HL-60 (cell line): Measurements from ENCODE around the gene STAT1.

Experiments used
- CTCF ChIP-seq: IDR thresholded peaks from one replicate; pipeline ENCODE4 v1.5.1; 2011; ENCODE audit warnings: low read length, control low read depth, inconsistent platforms; ENCODE audit not compliant: insufficient read depth
- POLR2AphosphoS5 ChIP-seq: IDR thresholded peaks from 2 replicates; pipeline ENCODE4 v1.6.1; 2012; ENCODE audit warnings: low read depth
- REST ChIP-seq: IDR thresholded peaks from 2 replicates; pipeline ENCODE4 v1.6.1; 2012; ENCODE audit warnings: low read depth; ENCODE audit not compliant: insufficient replicate concordance

- TF ChIP-seq CTCF, result no peak
- no peak for TF ChIP-seq REST
- TF ChIP-seq POLR2AphosphoS5, result no peak
These were observed 37.5 kb downstream of the STAT1 start for GRCh38 chr2:190976521-190976920.
